ENCODE measurements around the gene BNIP3.

Gene BNIP3, protein sequence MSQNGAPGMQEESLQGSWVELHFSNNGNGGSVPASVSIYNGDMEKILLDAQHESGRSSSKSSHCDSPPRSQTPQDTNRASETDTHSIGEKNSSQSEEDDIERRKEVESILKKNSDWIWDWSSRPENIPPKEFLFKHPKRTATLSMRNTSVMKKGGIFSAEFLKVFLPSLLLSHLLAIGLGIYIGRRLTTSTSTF

DNA sequence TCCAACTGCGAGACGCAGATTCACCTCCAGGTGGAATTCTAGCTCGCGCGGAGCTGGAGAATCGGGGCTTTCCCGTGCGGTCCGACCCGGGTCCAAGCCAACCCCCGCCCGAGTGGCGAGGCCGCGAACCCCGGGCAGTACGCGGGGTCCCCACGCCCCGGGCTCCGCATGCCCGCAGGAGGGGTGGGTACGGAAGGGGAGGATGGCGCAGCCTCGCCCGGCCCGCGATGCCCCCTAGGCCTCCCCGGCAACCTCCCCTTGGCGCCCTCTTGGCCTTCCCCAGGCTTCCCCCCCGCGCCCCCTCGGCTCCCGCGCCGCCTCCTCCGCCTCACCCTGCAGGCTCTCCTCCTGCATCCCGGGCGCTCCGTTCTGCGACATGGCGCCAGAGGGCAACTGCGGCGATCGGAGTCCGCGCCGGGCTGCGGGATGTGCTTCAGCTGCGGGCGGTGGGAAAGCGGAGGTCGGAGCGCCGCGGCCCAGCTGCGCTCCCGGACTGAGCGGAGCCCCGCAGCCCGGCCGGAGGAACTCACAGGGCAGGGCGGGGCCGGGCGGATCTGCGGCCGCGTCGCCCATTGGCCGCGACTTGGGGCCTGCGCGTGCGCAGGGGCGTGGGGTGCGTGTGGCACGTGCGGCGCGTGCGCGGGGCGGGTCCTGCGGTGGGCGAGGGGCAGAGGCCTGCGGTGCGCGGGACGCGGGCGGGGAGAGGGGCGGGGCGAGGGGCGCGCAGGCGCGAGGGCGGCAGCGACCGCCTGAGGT lies at the start of gene BNIP3:
BNIP3 (minus strand) TSS at position 495 of the 756 bp plus-strand sequence; CDS start at position 378, 117 bp downstream.
- Histone ChIP-seq H3K9me3 (ENCODE audit: insufficient read depth, low read length) (no peaks in the 10 kb centered on the region), H3K4me1 (ENCODE audit: insufficient read depth, insufficient read length) (peaks cover 4% of the 10 kb centered on the region), H3K9ac (ENCODE audit: insufficient read length, low read depth) (peak within 1 kb of the TSS; percentile 88), H3K27me3 (ENCODE audit: insufficient read depth, insufficient read length) (peaks cover 25% of the 10 kb centered on the region), H3K4me3 (ENCODE audit: insufficient read length, low read depth) (peak within 1 kb of the TSS; percentile 75), H3K36me3 (ENCODE audit: insufficient read depth, insufficient read length, low read length) (no peaks in the 10 kb centered on the region)
- peak; percentile 79 for DNase-seq (ENCODE audit: low read depth, low spot score)
- TF ChIP-seq ZNF274 (IDR thresholded peaks at IDR 0.05; ENCODE audit: low read depth, low read length), result no peak
- no peak for TF ChIP-seq YY1 (IDR thresholded peaks at IDR 0.05; ENCODE audit: insufficient read depth, insufficient read length)
- no peak for TF ChIP-seq SUZ12 (IDR thresholded peaks at IDR 0.05; ENCODE audit: extremely low read depth, insufficient read depth, insufficient read length)

DNA sequence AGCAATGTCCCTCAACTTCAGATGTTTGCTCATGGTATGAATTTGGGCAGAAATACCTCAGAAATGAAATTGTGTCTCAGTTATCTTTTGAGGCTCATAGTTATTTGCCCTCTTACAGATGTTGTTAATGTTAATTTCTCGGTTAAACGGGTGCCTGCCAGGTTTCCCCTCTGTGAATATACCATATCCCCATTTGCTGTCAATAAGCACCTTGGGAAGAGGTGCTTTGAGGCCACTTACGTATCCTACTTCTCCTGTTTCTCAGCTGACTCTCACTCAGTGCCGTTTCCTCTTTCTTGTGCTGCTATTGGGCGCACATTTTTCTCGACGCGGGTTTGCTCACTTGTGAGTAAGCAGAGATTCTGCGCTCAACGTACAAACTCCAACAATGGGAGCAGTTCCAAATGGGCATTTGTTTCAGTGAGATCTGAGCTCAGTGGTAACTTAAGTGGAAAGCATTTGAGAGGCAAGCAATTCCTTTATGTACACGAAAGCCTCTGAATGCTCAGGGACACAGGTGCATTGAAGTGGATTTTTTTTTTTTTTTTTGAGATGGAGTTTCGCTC lies 49.3 kb upstream of the BNIP3 start:
- Histone ChIP-seq H3K27me3 (ENCODE audit: insufficient read depth, insufficient read length) (peaks cover 30% of the 10 kb centered on the region), H3K36me3 (ENCODE audit: insufficient read depth, insufficient read length, low read length) (no peaks in the 10 kb centered on the region), H3K4me1 (ENCODE audit: insufficient read depth, insufficient read length) (peaks cover 2% of the 10 kb centered on the region), H3K9me3 (ENCODE audit: insufficient read depth, low read length) (no peaks in the 10 kb centered on the region), H3K9ac (ENCODE audit: insufficient read length, low read depth) (no peak overlapping the region), H3K4me3 (ENCODE audit: insufficient read length, low read depth) (no peak overlapping the region)
- no peak for TF ChIP-seq ZNF274 (IDR thresholded peaks at IDR 0.05; ENCODE audit: low read depth, low read length)
- TF ChIP-seq YY1 (IDR thresholded peaks at IDR 0.05; ENCODE audit: insufficient read depth, insufficient read length), result no peak
- TF ChIP-seq SUZ12 (IDR thresholded peaks at IDR 0.05; ENCODE audit: extremely low read depth, insufficient read depth, insufficient read length), result no peak
- DNase-seq (ENCODE audit: low read depth, low spot score), result no peak

GRCh38 chr10:132028706-132029105 lies 47.0 kb upstream of the BNIP3 start:
- peaks cover 2% of the 10 kb centered on the region for H3K4me1 ChIP-seq (ENCODE audit: insufficient read depth, insufficient read length)
- DNase-seq (ENCODE audit: low read depth, low spot score), result no peak
- no peak overlapping the region for H3K9ac ChIP-seq (ENCODE audit: insufficient read length, low read depth)
- H3K9me3 ChIP-seq (ENCODE audit: insufficient read depth, low read length), result no peaks in the 10 kb centered on the region
- TF ChIP-seq SUZ12 (IDR thresholded peaks at IDR 0.05; ENCODE audit: extremely low read depth, insufficient read depth, insufficient read length) (no peak), ZNF274 (IDR thresholded peaks at IDR 0.05; ENCODE audit: low read depth, low read length) (no peak), YY1 (IDR thresholded peaks at IDR 0.05; ENCODE audit: insufficient read depth, insufficient read length) (no peak)
- no peaks in the 10 kb centered on the region for H3K36me3 ChIP-seq (ENCODE audit: insufficient read depth, insufficient read length, low read length)
- no peak overlapping the region for H3K4me3 ChIP-seq (ENCODE audit: insufficient read length, low read depth)
- H3K27me3 ChIP-seq (ENCODE audit: insufficient read depth, insufficient read length), result peaks cover 11% of the 10 kb centered on the region

DNA sequence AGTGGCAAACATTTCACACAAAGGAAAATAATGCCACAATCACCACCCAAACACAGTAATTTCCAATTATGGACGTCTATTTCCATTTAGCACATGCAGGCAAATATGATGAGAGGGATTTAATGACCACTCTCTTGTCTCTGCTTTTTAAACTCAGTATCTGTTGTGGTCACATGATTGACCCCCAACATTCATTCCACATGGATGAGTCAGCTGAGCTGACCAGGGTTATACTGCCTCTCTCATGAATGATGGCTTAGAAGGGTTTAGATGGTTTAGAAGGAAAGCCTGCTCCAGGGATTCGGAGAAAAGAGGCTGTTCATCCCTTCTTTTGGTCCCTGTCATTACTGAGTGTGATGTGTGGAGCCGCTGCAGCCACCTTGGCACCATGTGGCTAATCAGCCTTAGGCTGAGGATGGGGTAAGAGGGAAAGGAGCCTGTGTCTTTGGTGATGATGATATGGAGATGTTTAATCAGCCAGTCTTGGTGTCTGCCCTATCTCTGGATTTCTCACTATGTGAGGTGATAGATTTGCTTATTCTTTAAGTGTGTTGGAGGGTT lies 45.8 kb upstream of the BNIP3 start:
- no peak for DNase-seq (ENCODE audit: low read depth, low spot score)
- no peak for TF ChIP-seq SUZ12 (IDR thresholded peaks at IDR 0.05; ENCODE audit: extremely low read depth, insufficient read depth, insufficient read length)
- TF ChIP-seq YY1 (IDR thresholded peaks at IDR 0.05; ENCODE audit: insufficient read depth, insufficient read length), result no peak
- no peaks in the 10 kb centered on the region for H3K36me3 ChIP-seq (ENCODE audit: insufficient read depth, insufficient read length, low read length)
- H3K9me3 ChIP-seq (ENCODE audit: insufficient read depth, low read length), result no peaks in the 10 kb centered on the region
- no peak overlapping the region for H3K9ac ChIP-seq (ENCODE audit: insufficient read length, low read depth)
- H3K27me3 ChIP-seq (ENCODE audit: insufficient read depth, insufficient read length), result peaks cover 11% of the 10 kb centered on the region
- H3K4me3 ChIP-seq (ENCODE audit: insufficient read length, low read depth), result no peak overlapping the region
- peaks cover 2% of the 10 kb centered on the region for H3K4me1 ChIP-seq (ENCODE audit: insufficient read depth, insufficient read length)

- Histone ChIP-seq H3K27me3 (ENCODE audit: insufficient read depth, insufficient read length) (peaks cover 11% of the 10 kb centered on the region), H3K9ac (ENCODE audit: insufficient read length, low read depth) (no peak overlapping the region), H3K36me3 (ENCODE audit: insufficient read depth, insufficient read length, low read length) (no peaks in the 10 kb centered on the region), H3K9me3 (ENCODE audit: insufficient read depth, low read length) (no peaks in the 10 kb centered on the region; the same call in 1 of the 2 replicates), H3K4me1 (ENCODE audit: insufficient read depth, insufficient read length) (peaks cover 2% of the 10 kb centered on the region), H3K4me3 (ENCODE audit: insufficient read length, low read depth) (no peak overlapping the region)
- TF ChIP-seq SUZ12 (IDR thresholded peaks at IDR 0.05; ENCODE audit: extremely low read depth, insufficient read depth, insufficient read length) (no peak), ZNF274 (IDR thresholded peaks at IDR 0.05; ENCODE audit: low read depth, low read length) (no peak), YY1 (IDR thresholded peaks at IDR 0.05; ENCODE audit: insufficient read depth, insufficient read length) (no peak)
- DNase-seq (ENCODE audit: low read depth, low spot score), result no peak
These were observed 41.5 kb upstream of the BNIP3 start for GRCh38 chr10:132023092-132023811.

DNA sequence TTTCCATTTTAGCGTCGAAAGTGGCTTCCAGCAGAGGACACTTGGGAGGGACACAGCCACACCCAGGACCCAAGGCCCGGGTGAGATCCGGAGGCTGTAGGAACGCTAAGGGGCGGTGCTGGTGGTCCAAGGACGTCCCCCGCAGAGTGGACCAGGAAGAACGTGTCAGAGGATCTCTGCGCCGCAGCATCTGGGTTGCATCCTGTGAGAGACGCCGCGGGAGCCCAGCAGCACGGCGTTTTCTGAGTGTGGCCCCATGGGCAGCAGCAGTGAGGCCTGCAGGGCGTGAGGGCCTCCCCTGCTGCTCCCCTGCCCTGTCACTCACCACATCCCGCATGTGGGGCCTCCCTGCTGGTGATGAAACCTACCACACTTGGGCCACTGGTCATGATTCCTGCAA lies 40.5 kb upstream of the BNIP3 start:
- Histone ChIP-seq H3K27me3 (ENCODE audit: insufficient read depth, insufficient read length) (peaks cover 11% of the 10 kb centered on the region), H3K36me3 (ENCODE audit: insufficient read depth, insufficient read length, low read length) (no peaks in the 10 kb centered on the region), H3K4me3 (ENCODE audit: insufficient read length, low read depth) (no peak overlapping the region), H3K9me3 (ENCODE audit: insufficient read depth, low read length) (no peaks in the 10 kb centered on the region; the same call in 1 of the 2 replicates), H3K4me1 (ENCODE audit: insufficient read depth, insufficient read length) (peaks cover 2% of the 10 kb centered on the region), H3K9ac (ENCODE audit: insufficient read length, low read depth) (no peak overlapping the region)
- TF ChIP-seq YY1 (IDR thresholded peaks at IDR 0.05; ENCODE audit: insufficient read depth, insufficient read length) (no peak), ZNF274 (IDR thresholded peaks at IDR 0.05; ENCODE audit: low read depth, low read length) (no peak), SUZ12 (IDR thresholded peaks at IDR 0.05; ENCODE audit: extremely low read depth, insufficient read depth, insufficient read length) (no peak)
- DNase-seq (ENCODE audit: low read depth, low spot score), result no peak
